PC-3 (cell line): ENCODE data around the gene HBM.
"Not testable (repeated sequence)": the region's sequence is repeated elsewhere in the genome, so short reads cannot be mapped to it uniquely, and the experiment has no call there.

Source experiments
- CTCF ChIP-seq: fragments of 300-600 bp; sonication (generic); conservative IDR thresholded peaks from 2 replicates; pipeline ENCODE4 v1.5.1; 2017; ENCODE audit warnings: antibody characterized with exemption, low read depth, mild to moderate bottlenecking, low read length
- EZH2phosphoT487 ChIP-seq: fragments of 300-600 bp; sonication (generic); IDR thresholded peaks from 2 replicates; pipeline ENCODE4 v1.6.1; 2018; ENCODE audit warnings: mild to moderate bottlenecking, antibody characterized with exemption, low read length, borderline replicate concordance

GRCh38 chr16:164134-164823 is 1.5 kb upstream of the HBM start:
- TF ChIP-seq EZH2phosphoT487, CTCF: not testable (repeated sequence)
